KBM-7 (cell line): Measurements from ENCODE around the gene FGD2.

Experiments
- DNase-seq: peaks from one replicate; pipeline ENCODE4 v3.0.0-alpha.2; 2015
- in situ Hi-C: fragments of 300-500 bp; cut with MboI; formaldehyde crosslinking; loops from 2 replicates; pipeline ENCODE4 v1.14.3; 2020; ENCODE audit warnings: low sequenced_read_pairs, low pct_unique_long_range_greater_than_20kb, mixed read lengths

Gene FGD2

GRCh38 chr6:37011656-37012378 is 6.4 kb downstream of the FGD2 start:
- DNase-seq, result no peak
- in situ Hi-C loops, result no loop called here

- in situ Hi-C loops, result no loop called here
- no peak for DNase-seq
These were observed 8.3 kb downstream of the FGD2 start for GRCh38 chr6:37013516-37014491.

- in situ Hi-C loops, result no loop called here
- no peak for DNase-seq
These were observed 9.2 kb downstream of the FGD2 start for GRCh38 chr6:37014667-37015066.

- DNase-seq, result no peak
- in situ Hi-C loops, result no loop called here
These were observed 10.1 kb downstream of the FGD2 start for GRCh38 chr6:37015532-37015931.

GRCh38 chr6:37016995-37017394 is 11.5 kb downstream of the FGD2 start:
- DNase-seq, result no peak
- in situ Hi-C loops, result no loop called here

GRCh38 chr6:37017606-37018197 is 12.2 kb downstream of the FGD2 start:
- no peak for DNase-seq
- in situ Hi-C loops, result no loop called here

- in situ Hi-C loops, result no loop called here
- peak; percentile 88 for DNase-seq
These were observed 13.0 kb downstream of the FGD2 start for GRCh38 chr6:37018198-37019064.

- in situ Hi-C loops, result no loop called here
- DNase-seq, result no peak
These were observed 13.6 kb downstream of the FGD2 start for GRCh38 chr6:37019065-37019450.

- in situ Hi-C loops, result no loop called here
- no peak for DNase-seq
These were observed 14.9 kb downstream of the FGD2 start for GRCh38 chr6:37020381-37020780.

GRCh38 chr6:37020812-37021211 is 15.4 kb downstream of the FGD2 start:
- in situ Hi-C loops, result no loop called here

GRCh38 chr6:37021356-37022129 is 16.1 kb downstream of the FGD2 start:
- peak; percentile 83 for DNase-seq
- in situ Hi-C loops, result no loop called here

More at GRCh38 chr6:37020812-37021211, 15.4 kb downstream of the FGD2 start:
- no peak for DNase-seq

- in situ Hi-C loops, result no loop called here
- no peak for DNase-seq
These were observed 16.8 kb downstream of the FGD2 start for GRCh38 chr6:37022135-37022863.

- in situ Hi-C loops, result no loop called here
- DNase-seq, result no peak
These were observed 19.3 kb downstream of the FGD2 start for GRCh38 chr6:37024656-37025337.

GRCh38 chr6:37025621-37026466 is 20.4 kb downstream of the FGD2 start:
- no peak for DNase-seq
- in situ Hi-C loops, result no loop called here

GRCh38 chr6:37027036-37027720 is 21.7 kb downstream of the FGD2 start:
- DNase-seq, result no peak
- in situ Hi-C loops, result no loop called here
